ENCODE data around the gene FBXL3. TPM values are rescaled to one million over a fixed set of nuclear protein-coding genes. Genes with fewer than 3 reads are reported as not detected.
"Not testable (repeated sequence)": the region's sequence is repeated elsewhere in the genome, so short reads cannot be mapped to it uniquely, and the experiment has no call there.

The FBXL3 gene
- total and polyA plus RNA-seq, 2 experiments from 2014 or later = 5.0 to 14.6 TPM

- TF ChIP-seq REST (IDR thresholded peaks at IDR 0.05; ENCODE audit: unreplicated experiment) = no peak
- no peak for TF ChIP-seq EZH2 (IDR thresholded peaks at IDR 0.05; ENCODE audit: low read depth, unreplicated experiment)
- TF ChIP-seq CTCF (conservative IDR thresholded peaks at IDR 0.05; ENCODE audit: low read depth in 2 of 2) = no peak
Measured at GRCh38 chr13:77013853-77014542, 13.0 kb downstream of the FBXL3 start (continued).

GRCh38 chr13:77009719-77010118 lies 17.2 kb downstream of the FBXL3 start:
- H2AFZ ChIP-seq; H3K27ac Mint-ChIP-seq; H3K4me1 Mint-ChIP-seq; H3K4me3 ChIP-seq; H3K9me3 Mint-ChIP-seq; H3F3A ChIP-seq (replicated peaks; ENCODE audit: low read depth); H3K27me3 ChIP-seq (ENCODE audit: insufficient read depth); H3K4me2 ChIP-seq; H3K4me3 Mint-ChIP-seq; H3K27ac ChIP-seq (ENCODE audit: low read depth); H3K9me2 ChIP-seq (ENCODE audit: insufficient read depth); H3K27me3 Mint-ChIP-seq (ENCODE audit: insufficient read depth, low read depth, poor library complexity); H3K4me1 ChIP-seq (ENCODE audit: insufficient read depth); ATAC-seq; DNase-seq (ENCODE audit: low spot score): not testable (repeated sequence)
- Histone ChIP-seq H3K36me3 (ENCODE audit: insufficient read depth) (peaks cover 18% of the 10 kb centered on the region; the same call in 1 of the 2 replicates), H4K20me1 (replicated peaks; ENCODE audit: insufficient read depth) (peaks cover 11% of the 10 kb centered on the region; the same call in 1 of the 2 replicates), H3K79me2 (replicated peaks; ENCODE audit: insufficient read depth) (peaks cover 35% of the 10 kb centered on the region)
- H3K36me3 Mint-ChIP-seq (ENCODE audit: low read depth) = peaks cover 51% of the 10 kb centered on the region; the same call in 2 of the 3 replicates

GRCh38 chr13:77009011-77009410 lies 17.9 kb downstream of the FBXL3 start:
- Mint-ChIP-seq H3K27me3 (ENCODE audit: insufficient read depth, low read depth, poor library complexity) (no peaks in the 10 kb centered on the region), H3K4me3 (no peak overlapping the region), H3K4me1 (no peaks in the 10 kb centered on the region), H3K27ac (no peak overlapping the region), H3K36me3 (ENCODE audit: low read depth) (peaks cover 48% of the 10 kb centered on the region; the same call in 2 of the 3 replicates), H3K9me3 (no peaks in the 10 kb centered on the region)
- H3K27me3 ChIP-seq (ENCODE audit: insufficient read depth) = no peaks in the 10 kb centered on the region
- H3K4me2 ChIP-seq = no peak overlapping the region
- no peak for ATAC-seq
- DNase-seq (ENCODE audit: low spot score) = no peak
- no peak overlapping the region for H3K27ac ChIP-seq (ENCODE audit: low read depth)
- H3K9me2 ChIP-seq (ENCODE audit: insufficient read depth) = no peaks in the 10 kb centered on the region
- peaks cover 30% of the 10 kb centered on the region for H3K79me2 ChIP-seq (replicated peaks; ENCODE audit: insufficient read depth)
- no peak overlapping the region for H2AFZ ChIP-seq
- H3K4me3 ChIP-seq = no peak overlapping the region
- H3K36me3 ChIP-seq (ENCODE audit: insufficient read depth) = peaks cover 13% of the 10 kb centered on the region; the same call in 1 of the 2 replicates
- peaks cover 11% of the 10 kb centered on the region; the same call in 1 of the 2 replicates for H4K20me1 ChIP-seq (replicated peaks; ENCODE audit: insufficient read depth)
- H3K4me1 ChIP-seq (ENCODE audit: insufficient read depth) = no peaks in the 10 kb centered on the region
- H3F3A ChIP-seq (replicated peaks; ENCODE audit: low read depth) = no peaks in the 10 kb centered on the region
- TF ChIP-seq ZNF462 (CRISPR knock-in tag; IDR thresholded peaks at IDR 0.05) (no peak), ETS1 (IDR thresholded peaks at IDR 0.05) (no peak), ZNF331 (CRISPR knock-in tag; IDR thresholded peaks at IDR 0.05; ENCODE audit: low read depth) (no peak)
